Measurements from ENCODE around the gene RHOT2. TPM values are rescaled to one million over a fixed set of nuclear protein-coding genes. Genes with fewer than 3 reads are reported as not detected.
A peak's percentile ranks its signal among the peaks of the same experiment; 100 is the strongest.

Gene RHOT2
- 31.6 TPM for total RNA-seq
- polyA plus RNA-seq (ENCODE audit: insufficient read depth in 1 of 8, insufficient read length in 8 of 8, low replicate concordance in 1 of 8): 10 to 100 TPM; 45.1 to 88.7 (median 66.5) TPM
- long read RNA-seq, donor 1, partial matches to known transcripts: 0 of 2 reads
- long read RNA-seq, donor 1, other reads (novel, unspliced or antisense): 0 of 2 reads
- long read RNA-seq, donor 2: 0 reads
- long read RNA-seq, donor 3, transcript RHOT2-201 (19 exons, 2,539 nt): major isoform, 5 of 19 reads
- long read RNA-seq, donor 3, partial matches to known transcripts: 12 of 19 reads
- long read RNA-seq, donor 3, other reads (novel, unspliced or antisense): 0 of 19 reads
- long read RNA-seq, donor 4, partial matches to known transcripts: 0 of 3 reads
- long read RNA-seq, donor 4, other reads (novel, unspliced or antisense): 0 of 3 reads
- long read RNA-seq, donor 5, partial matches to known transcripts: 0 of 8 reads
- long read RNA-seq, donor 5, other reads (novel, unspliced or antisense): 0 of 8 reads
- long read RNA-seq, donor 6, transcript RHOT2-208 (2 exons, 397 nt): minor isoform, 5 of 17 reads
- long read RNA-seq, donor 6, transcript RHOT2-201 (19 exons, 2,539 nt): major isoform, 10 of 17 reads
- long read RNA-seq, donor 6, partial matches to known transcripts: 0 of 17 reads
- long read RNA-seq, donor 6, other reads (novel, unspliced or antisense): 0 of 17 reads
- long read RNA-seq, donor 7, partial matches to known transcripts: 0 of 3 reads
- long read RNA-seq, donor 7, other reads (novel, unspliced or antisense): 0 of 3 reads
- long read RNA-seq, donor 8, partial matches to known transcripts: 0 of 3 reads
- long read RNA-seq, donor 8, other reads (novel, unspliced or antisense): 0 of 3 reads
- long read RNA-seq, donor 9, partial matches to known transcripts: 0 of 3 reads
- long read RNA-seq, donor 9, other reads (novel, unspliced or antisense): 0 of 3 reads
- long read RNA-seq, donor 10, partial matches to known transcripts: 0 of 4 reads
- long read RNA-seq, donor 10, other reads (novel, unspliced or antisense): 0 of 4 reads
- long read RNA-seq, donor 11, partial matches to known transcripts: 0 of 1 reads
- long read RNA-seq, donor 11, other reads (novel, unspliced or antisense): 0 of 1 reads

GRCh38 chr16:667780-668518 is at the start of gene RHOT2:
TSS of gene RHOT2 (plus strand) at chr16:668132. CDS start at chr16:668200, 68 bp downstream.
- H3K9me3 ChIP-seq (replicated peaks; ENCODE audit: control insufficient read depth, low read depth, low read length): no peaks in the 10 kb centered on the region
- peak within 1 kb of the TSS; percentile 82 for H3K4me3 ChIP-seq (ENCODE audit: low read length)
- H3K27me3 ChIP-seq (ENCODE audit: control insufficient read depth, insufficient read depth, low read length): no peaks in the 10 kb centered on the region
- peaks cover 38% of the 10 kb centered on the region for H3K36me3 ChIP-seq (ENCODE audit: control insufficient read depth, insufficient read depth, low read length)
- peak; percentile 96 for DNase-seq
- peak within 1 kb of the TSS; percentile 51 for H3K27ac ChIP-seq (ENCODE audit: low read length)
- under 1% methylated on average over 78 of the region's 78 CpGs for WGBS (ENCODE audit: insufficient coverage)
- H3K4me1 ChIP-seq (ENCODE audit: control insufficient read depth, insufficient read depth, low read length): peaks cover 19% of the 10 kb centered on the region

- peaks cover 11% of the 10 kb centered on the region for H3K4me1 ChIP-seq (ENCODE audit: control insufficient read depth, insufficient read depth, low read length)
- no peak overlapping the region for H3K4me3 ChIP-seq (ENCODE audit: low read length)
- H3K27me3 ChIP-seq (ENCODE audit: control insufficient read depth, insufficient read depth, low read length): no peaks in the 10 kb centered on the region
- WGBS (ENCODE audit: insufficient coverage): 92% methylated on average over 17 of the region's 20 CpGs
- H3K27ac ChIP-seq (ENCODE audit: low read length): no peak overlapping the region
- peaks cover 5% of the 10 kb centered on the region for H3K36me3 ChIP-seq (ENCODE audit: control insufficient read depth, insufficient read depth, low read length)
- DNase-seq: no peak
- H3K9me3 ChIP-seq (replicated peaks; ENCODE audit: control insufficient read depth, low read depth, low read length): no peaks in the 10 kb centered on the region
Observed at GRCh38 chr16:619476-620100, 48.3 kb upstream of the RHOT2 start.

- Histone ChIP-seq H3K27ac (ENCODE audit: low read length) (no peak overlapping the region), H3K4me3 (ENCODE audit: low read length) (no peak overlapping the region), H3K9me3 (replicated peaks; ENCODE audit: control insufficient read depth, low read depth, low read length) (no peaks in the 10 kb centered on the region), H3K4me1 (ENCODE audit: control insufficient read depth, insufficient read depth, low read length) (peaks cover 11% of the 10 kb centered on the region), H3K36me3 (ENCODE audit: control insufficient read depth, insufficient read depth, low read length) (peaks cover 13% of the 10 kb centered on the region), H3K27me3 (ENCODE audit: control insufficient read depth, insufficient read depth, low read length) (no peaks in the 10 kb centered on the region)
- WGBS (ENCODE audit: insufficient coverage): 84% methylated on average over 31 of the region's 41 CpGs
- DNase-seq: no peak
Observed at GRCh38 chr16:620700-621525, 47.0 kb upstream of the RHOT2 start.

GRCh38 chr16:621526-622105 is 46.3 kb upstream of the RHOT2 start:
- Histone ChIP-seq H3K36me3 (ENCODE audit: control insufficient read depth, insufficient read depth, low read length) (peaks cover 19% of the 10 kb centered on the region), H3K4me1 (ENCODE audit: control insufficient read depth, insufficient read depth, low read length) (peaks cover 11% of the 10 kb centered on the region), H3K27ac (ENCODE audit: low read length) (no peak overlapping the region), H3K4me3 (ENCODE audit: low read length) (no peak overlapping the region), H3K9me3 (replicated peaks; ENCODE audit: control insufficient read depth, low read depth, low read length) (no peaks in the 10 kb centered on the region), H3K27me3 (ENCODE audit: control insufficient read depth, insufficient read depth, low read length) (no peaks in the 10 kb centered on the region)
- 86% methylated on average over 20 of the region's 21 CpGs for WGBS (ENCODE audit: insufficient coverage)
- no peak for DNase-seq

GRCh38 chr16:622920-623280 is 45.0 kb upstream of the RHOT2 start:
- WGBS (ENCODE audit: insufficient coverage): 85% methylated on average over 13 of the region's 17 CpGs
- H3K27me3 ChIP-seq (ENCODE audit: control insufficient read depth, insufficient read depth, low read length): no peaks in the 10 kb centered on the region
- DNase-seq: no peak
- H3K4me3 ChIP-seq (ENCODE audit: low read length): no peak overlapping the region
- H3K4me1 ChIP-seq (ENCODE audit: control insufficient read depth, insufficient read depth, low read length): peaks cover 22% of the 10 kb centered on the region
- H3K9me3 ChIP-seq (replicated peaks; ENCODE audit: control insufficient read depth, low read depth, low read length): no peaks in the 10 kb centered on the region
- no peak overlapping the region for H3K27ac ChIP-seq (ENCODE audit: low read length)
- H3K36me3 ChIP-seq (ENCODE audit: control insufficient read depth, insufficient read depth, low read length): peaks cover 23% of the 10 kb centered on the region

GRCh38 chr16:624526-625070 is 43.3 kb upstream of the RHOT2 start:
- Histone ChIP-seq H3K4me3 (ENCODE audit: low read length) (no peak overlapping the region), H3K9me3 (replicated peaks; ENCODE audit: control insufficient read depth, low read depth, low read length) (no peaks in the 10 kb centered on the region), H3K4me1 (ENCODE audit: control insufficient read depth, insufficient read depth, low read length) (peaks cover 39% of the 10 kb centered on the region), H3K27me3 (ENCODE audit: control insufficient read depth, insufficient read depth, low read length) (no peaks in the 10 kb centered on the region), H3K36me3 (ENCODE audit: control insufficient read depth, insufficient read depth, low read length) (peaks cover 31% of the 10 kb centered on the region), H3K27ac (ENCODE audit: low read length) (no peak overlapping the region)
- DNase-seq: no peak
- WGBS (ENCODE audit: insufficient coverage): 48% methylated on average over 10 of the region's 10 CpGs

GRCh38 chr16:625117-625976 is 42.6 kb upstream of the RHOT2 start:
- Histone ChIP-seq H3K9me3 (replicated peaks; ENCODE audit: control insufficient read depth, low read depth, low read length) (no peaks in the 10 kb centered on the region), H3K4me1 (ENCODE audit: control insufficient read depth, insufficient read depth, low read length) (peaks cover 46% of the 10 kb centered on the region), H3K36me3 (ENCODE audit: control insufficient read depth, insufficient read depth, low read length) (peaks cover 31% of the 10 kb centered on the region), H3K4me3 (ENCODE audit: low read length) (no peak overlapping the region), H3K27ac (ENCODE audit: low read length) (no peak overlapping the region), H3K27me3 (ENCODE audit: control insufficient read depth, insufficient read depth, low read length) (no peaks in the 10 kb centered on the region)
- 88% methylated on average over 34 of the region's 37 CpGs for WGBS (ENCODE audit: insufficient coverage)
- DNase-seq: no peak

All from muscle of leg (tissue), 16 donors.